ENCODE data around the gene SMYD3.

SMYD3 gene

DNA sequence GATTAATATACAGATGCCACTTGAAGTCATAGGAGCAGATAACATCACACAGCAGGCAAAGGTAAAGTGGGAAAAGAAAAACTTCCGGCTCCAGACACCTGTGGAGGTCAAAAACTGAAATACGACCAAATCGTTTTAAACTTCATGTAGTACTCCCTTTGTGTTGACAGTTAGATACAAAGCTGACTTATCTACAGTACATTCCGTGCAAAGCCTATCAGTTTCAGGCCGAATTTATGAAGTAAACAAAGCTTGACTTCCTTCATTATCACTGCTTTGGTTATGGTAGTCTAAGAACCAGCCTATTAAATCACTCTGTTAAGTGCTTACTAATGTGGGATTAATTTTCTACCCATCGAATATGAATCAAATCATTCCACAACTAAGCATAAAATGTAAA, 156.3 kb downstream of the SMYD3 start:
- no peaks in the 10 kb centered on the region for H4K20me1 ChIP-seq (ENCODE audit: insufficient read depth, low read length)

GRCh38 chr1:246343937-246344336, 163.1 kb downstream of the SMYD3 start:
- H3K27ac ChIP-seq (ENCODE audit: low read length) = no peak overlapping the region
- H3K4me3 ChIP-seq (ENCODE audit: low read length) = no peak overlapping the region
- H4K20me1 ChIP-seq (ENCODE audit: insufficient read depth, low read length) = no peaks in the 10 kb centered on the region
- no peak for DNase-seq
- no peaks in the 10 kb centered on the region for H3K36me3 ChIP-seq (replicated peaks; ENCODE audit: insufficient read depth, low read length)
- no peaks in the 10 kb centered on the region for H3K79me2 ChIP-seq (ENCODE audit: low read length)
- H3F3A ChIP-seq (ENCODE audit: insufficient read depth, low read length) = no peaks in the 10 kb centered on the region
- no peak overlapping the region for H3K4me2 ChIP-seq (ENCODE audit: low read depth, low read length)
- no peak overlapping the region for H3K9ac ChIP-seq (ENCODE audit: low read length)
- no peaks in the 10 kb centered on the region for H3K9me3 ChIP-seq (replicated peaks; ENCODE audit: insufficient read depth, low read length)
- no peaks in the 10 kb centered on the region for H3K9me2 ChIP-seq (replicated peaks; ENCODE audit: insufficient read depth, low read length)
- peaks cover 3% of the 10 kb centered on the region; the same call in 1 of the 2 replicates for H3K4me1 ChIP-seq (ENCODE audit: low read length)
- H2AFZ ChIP-seq (ENCODE audit: low read length) = no peak overlapping the region
- TF ChIP-seq EZH2 (optimal IDR thresholded peaks at IDR 0.05; ENCODE audit: low read depth, low read length) = no peak
- TF ChIP-seq EZH2phosphoT487 (IDR thresholded peaks at IDR 0.05; ENCODE audit: low read length) = no peak
- H3K27me3 ChIP-seq (replicated peaks; ENCODE audit: insufficient read depth, low read length) = no peaks in the 10 kb centered on the region

More for the DNA sequence above, 156.3 kb downstream of the SMYD3 start:
- no peaks in the 10 kb centered on the region for H3K9me3 ChIP-seq (replicated peaks; ENCODE audit: insufficient read depth, low read length)
- H3K9me2 ChIP-seq (replicated peaks; ENCODE audit: insufficient read depth, low read length) = no peaks in the 10 kb centered on the region
- DNase-seq = no peak
- H3K9ac ChIP-seq (ENCODE audit: low read length) = no peak overlapping the region
- no peaks in the 10 kb centered on the region for H3K4me1 ChIP-seq (ENCODE audit: low read length)
- no peaks in the 10 kb centered on the region for H3K27me3 ChIP-seq (replicated peaks; ENCODE audit: insufficient read depth, low read length)
- H3K4me2 ChIP-seq (ENCODE audit: low read depth, low read length) = no peak overlapping the region
- no peaks in the 10 kb centered on the region for H3K79me2 ChIP-seq (ENCODE audit: low read length)
- no peak overlapping the region for H3K27ac ChIP-seq (ENCODE audit: low read length)
- H3K36me3 ChIP-seq (replicated peaks; ENCODE audit: insufficient read depth, low read length) = no peaks in the 10 kb centered on the region
- no peak overlapping the region for H3K4me3 ChIP-seq (ENCODE audit: low read length)
- H2AFZ ChIP-seq (ENCODE audit: low read length) = no peak overlapping the region
- no peaks in the 10 kb centered on the region for H3F3A ChIP-seq (ENCODE audit: insufficient read depth, low read length)
- TF ChIP-seq EZH2 (optimal IDR thresholded peaks at IDR 0.05; ENCODE audit: low read depth, low read length) = no peak
- no peak for TF ChIP-seq CTCF (IDR thresholded peaks at IDR 0.05; ENCODE audit: low read length)
- no peak for TF ChIP-seq EZH2phosphoT487 (IDR thresholded peaks at IDR 0.05; ENCODE audit: low read length)

GRCh38 chr1:246343251-246343650, 163.8 kb downstream of the SMYD3 start:
- peaks cover 3% of the 10 kb centered on the region; the same call in 1 of the 2 replicates for H3K4me1 ChIP-seq (ENCODE audit: low read length)
- H4K20me1 ChIP-seq (ENCODE audit: insufficient read depth, low read length) = no peaks in the 10 kb centered on the region

More at GRCh38 chr1:246343251-246343650, 163.8 kb downstream of the SMYD3 start:
- Histone ChIP-seq H3K36me3 (replicated peaks; ENCODE audit: insufficient read depth, low read length) (no peaks in the 10 kb centered on the region), H3K9ac (ENCODE audit: low read length) (no peak overlapping the region), H3K9me2 (replicated peaks; ENCODE audit: insufficient read depth, low read length) (no peaks in the 10 kb centered on the region), H3K27me3 (replicated peaks; ENCODE audit: insufficient read depth, low read length) (no peaks in the 10 kb centered on the region), H3K4me3 (ENCODE audit: low read length) (no peak overlapping the region), H3K79me2 (ENCODE audit: low read length) (no peaks in the 10 kb centered on the region), H3K4me2 (ENCODE audit: low read depth, low read length) (no peak overlapping the region), H2AFZ (ENCODE audit: low read length) (no peak overlapping the region), H3K9me3 (replicated peaks; ENCODE audit: insufficient read depth, low read length) (no peaks in the 10 kb centered on the region), H3K27ac (ENCODE audit: low read length) (no peak overlapping the region), H3F3A (ENCODE audit: insufficient read depth, low read length) (no peaks in the 10 kb centered on the region)
- DNase-seq = peak; percentile 29
- TF ChIP-seq CTCF (IDR thresholded peaks at IDR 0.05; ENCODE audit: low read length) = no peak
- TF ChIP-seq EZH2 (optimal IDR thresholded peaks at IDR 0.05; ENCODE audit: low read depth, low read length) = no peak
- TF ChIP-seq EZH2phosphoT487 (IDR thresholded peaks at IDR 0.05; ENCODE audit: low read length) = no peak
